ENCODE measurements around the gene SREK1IP1.

DNA sequence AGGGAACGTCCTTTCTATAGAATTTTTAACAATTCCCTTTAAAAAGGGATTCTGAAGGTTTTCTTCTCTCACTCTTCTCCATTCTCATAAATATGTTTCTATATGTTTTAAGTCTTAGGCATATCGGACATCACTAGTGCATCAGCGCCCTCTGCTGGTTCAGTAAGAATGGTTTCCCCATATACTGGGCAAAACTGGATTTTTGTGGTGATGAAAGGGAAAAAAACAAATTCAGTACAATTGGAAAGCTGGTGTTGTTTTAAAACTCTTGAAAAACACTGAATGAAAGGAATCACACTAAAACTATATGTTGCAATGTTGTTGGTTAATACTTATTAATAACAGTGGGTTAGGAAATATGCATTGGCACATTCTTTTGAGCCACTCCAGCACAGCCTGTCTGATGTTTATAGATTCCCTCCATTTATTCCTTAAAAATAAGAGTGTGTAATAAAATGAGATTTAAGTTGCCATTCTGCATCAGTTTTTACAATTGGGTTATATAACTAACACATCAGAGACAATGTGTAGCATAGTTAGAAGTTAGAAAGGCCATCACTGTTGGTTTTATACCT lies 16.0 kb upstream of the SREK1IP1 start:
- TF ChIP-seq BHLHE40 (IDR thresholded peaks at IDR 0.05; ENCODE audit: borderline replicate concordance), result no peak
- TF ChIP-seq ARNT (IDR thresholded peaks at IDR 0.05), result no peak
- TF ChIP-seq FOXK2 (IDR thresholded peaks at IDR 0.05), result no peak
- no peak for TF ChIP-seq SP1 (IDR thresholded peaks at IDR 0.05)
- no peak for TF ChIP-seq ZNF384 (IDR thresholded peaks at IDR 0.05)
- no peak for TF ChIP-seq TARDBP (IDR thresholded peaks at IDR 0.05)
- TF ChIP-seq LEF1 (IDR thresholded peaks at IDR 0.05; ENCODE audit: borderline replicate concordance), result no peak
- no peak for TF ChIP-seq FOXA1 (IDR thresholded peaks at IDR 0.05)
- TF ChIP-seq, protein P1, sequence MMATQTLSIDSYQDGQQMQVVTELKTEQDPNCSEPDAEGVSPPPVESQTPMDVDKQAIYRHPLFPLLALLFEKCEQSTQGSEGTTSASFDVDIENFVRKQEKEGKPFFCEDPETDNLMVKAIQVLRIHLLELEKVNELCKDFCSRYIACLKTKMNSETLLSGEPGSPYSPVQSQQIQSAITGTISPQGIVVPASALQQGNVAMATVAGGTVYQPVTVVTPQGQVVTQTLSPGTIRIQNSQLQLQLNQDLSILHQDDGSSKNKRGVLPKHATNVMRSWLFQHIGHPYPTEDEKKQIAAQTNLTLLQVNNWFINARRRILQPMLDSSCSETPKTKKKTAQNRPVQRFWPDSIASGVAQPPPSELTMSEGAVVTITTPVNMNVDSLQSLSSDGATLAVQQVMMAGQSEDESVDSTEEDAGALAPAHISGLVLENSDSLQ (IDR thresholded peaks at IDR 0.05), result no peak
- no peak for TF ChIP-seq FOXM1 (IDR thresholded peaks at IDR 0.05; ENCODE audit: borderline replicate concordance)
- no peak for TF ChIP-seq SUZ12 (IDR thresholded peaks at IDR 0.05)
- no peak for TF ChIP-seq ELF4 (IDR thresholded peaks at IDR 0.05)

Data from HEK293T (cell line).